Measurements from ENCODE around the gene FAM229B. TPM values are rescaled to one million over a fixed set of nuclear protein-coding genes. Genes with fewer than 3 reads are reported as not detected.
"Not testable (repeated sequence)": the region's sequence is repeated elsewhere in the genome, so short reads cannot be mapped to it uniquely, and the experiment has no call there.

The FAM229B gene
- total RNA-seq, 1 experiment from 2014 or later = 20.0 TPM

- TF ChIP-seq HMGA2 (CRISPR knock-in tag; IDR thresholded peaks at IDR 0.05) (no peak), CREM (CRISPR knock-in tag; IDR thresholded peaks at IDR 0.05) (no peak), PRDM15 (CRISPR knock-in tag; IDR thresholded peaks at IDR 0.05) (no peak), AFF4 (CRISPR knock-in tag; IDR thresholded peaks at IDR 0.05; ENCODE audit: borderline replicate concordance) (no peak)
Observed at GRCh38 chr6:112044196-112044595, 43.2 kb upstream of the FAM229B start (continued).

GRCh38 chr6:112044856-112045255 lies 42.5 kb upstream of the FAM229B start:
- H3K36me3 Mint-ChIP-seq = 0 out of 2 replicates have a peak, but pooled peaks cover 3% of the 10 kb centered on the region
- ChIA-PET CTCF (interaction anchor here (1.0 kb wide), 1 partner anchor 785 kb away, joined by 3 read pairs; a partner anchor contains a TSS), POLR2A (no interaction called here)
- DNase-seq (ENCODE audit: low spot score) (no peak), ATAC-seq (no peak)
- H3K4me1 Mint-ChIP-seq = peaks cover 8% of the 10 kb centered on the region
- TF ChIP-seq TEAD1 (CRISPR knock-in tag; IDR thresholded peaks at IDR 0.05) = no peak
- TF ChIP-seq ELF4 (CRISPR knock-in tag; IDR thresholded peaks at IDR 0.05; ENCODE audit: low read depth) = no peak
- H3K27me3 Mint-ChIP-seq (ENCODE audit: low read depth) = no peaks in the 10 kb centered on the region
- no peak overlapping the region for H3K27ac Mint-ChIP-seq
- H3K4me3 Mint-ChIP-seq = no peak overlapping the region
- H3K9me3 Mint-ChIP-seq = peaks cover 4% of the 10 kb centered on the region; the same call in 1 of the 2 replicates

- CTCF ChIA-PET; H3K4me1 Mint-ChIP-seq; H3K27me3 Mint-ChIP-seq (ENCODE audit: low read depth); H3K4me3 Mint-ChIP-seq; H3K9me3 Mint-ChIP-seq; H3K36me3 Mint-ChIP-seq; DNase-seq (ENCODE audit: low spot score); POLR2A ChIA-PET; ATAC-seq; H3K27ac Mint-ChIP-seq: not testable (repeated sequence)
Observed at GRCh38 chr6:112047523-112047922, 39.9 kb upstream of the FAM229B start.

GRCh38 chr6:112049026-112049799 lies 38.2 kb upstream of the FAM229B start:
- Mint-ChIP-seq H3K27me3 (ENCODE audit: low read depth) (no peaks in the 10 kb centered on the region), H3K9me3 (peaks cover 4% of the 10 kb centered on the region; the same call in 1 of the 2 replicates), H3K4me3 (no peak overlapping the region), H3K36me3 (0 out of 2 replicates have a peak, but pooled peaks cover 3% of the 10 kb centered on the region), H3K4me1 (no peaks in the 10 kb centered on the region), H3K27ac (no peak overlapping the region)
- CTCF ChIA-PET = interaction anchor here (0.6 to 1.1 kb wide), 3 partner anchors 8 to 407 kb away, joined by 3 read pairs; no protein-coding TSS in a partner anchor
- POLR2A ChIA-PET = no interaction called here
- DNase-seq (ENCODE audit: low spot score) = no peak
- ATAC-seq = no peak
- no peak for TF ChIP-seq USF2 (CRISPR knock-in tag; IDR thresholded peaks at IDR 0.05)
- no peak for TF ChIP-seq SMAD3 (CRISPR knock-in tag; IDR thresholded peaks at IDR 0.05; ENCODE audit: borderline replicate concordance)
- TF ChIP-seq FOXK1 (CRISPR knock-in tag; IDR thresholded peaks at IDR 0.05) = no peak
- no peak for TF ChIP-seq ZNF281 (CRISPR knock-in tag; IDR thresholded peaks at IDR 0.05)
- no peak for TF ChIP-seq ZNF416 (CRISPR knock-in tag; IDR thresholded peaks at IDR 0.05)
- no peak for TF ChIP-seq GABPB1 (CRISPR knock-in tag; IDR thresholded peaks at IDR 0.05)
- TF ChIP-seq ELF4 (CRISPR knock-in tag; IDR thresholded peaks at IDR 0.05; ENCODE audit: low read depth) = no peak
- TF ChIP-seq PREB (CRISPR knock-in tag; IDR thresholded peaks at IDR 0.05; ENCODE audit: borderline replicate concordance) = no peak
- no peak for TF ChIP-seq ESRRA (CRISPR knock-in tag; IDR thresholded peaks at IDR 0.05; ENCODE audit: borderline replicate concordance)

Measured in WTC11 (cell line).